Measurements from ENCODE around the gene PKDCC.

- TF ChIP-seq POLR2A (IDR thresholded peaks at IDR 0.05): no peak
- no peak for TF ChIP-seq CTCF (IDR thresholded peaks at IDR 0.05)
Observed at GRCh38 chr2:42008241-42008921, 39.4 kb upstream of the PKDCC start.
